HepG2 (cell line): Measurements from ENCODE around the gene PARD3. TPM values are rescaled to one million over a fixed set of nuclear protein-coding genes. Genes with fewer than 3 reads are reported as not detected.

Experiments used
- ATAC-seq: fragments of 200-7000 bp; cut with Tn5 transposase; 3 replicates; pipeline ENCODE4 v1.9.1; 2020; ENCODE audit warnings: mild to moderate bottlenecking, moderate library complexity
- BruUV-seq: library from RNA; stranded (reverse); fragments of 400-500 nt; replicated peaks from 2 replicates; lab custom pipeline; 2021; lab: Mats Ljungman, UMichigan
- CTCF ChIA-PET: fragments of 300-600 bp; formaldehyde crosslinking; extraction: SDS; loops from one replicate; lab custom pipeline; 2021; ENCODE audit warnings: low total read pairs, inconsistent platforms, low intra/inter-chr PET ratio; lab: Yijun Ruan, JAX
- POLR2A ChIA-PET: fragments of 350-600 bp; sonication (Branson Sonifier 250); formaldehyde crosslinking; loops from one replicate; lab custom pipeline; 2020; ENCODE audit warnings: antibody characterized with exemption, inconsistent platforms; lab: Yijun Ruan, JAX
- DNase-seq: peaks from one replicate; pipeline ENCODE4 v3.0.0-alpha.2; 2015; ENCODE audit warnings: low spot score
- FAIRE-seq: peaks from 3 replicates; lab custom pipeline; 2011; peaks lifted over from hg19 to GRCh38; lab: Jason Lieb, UNC
- H2AFZ ChIP-seq: one replicate; pipeline ENCODE4 v1.6.1; 2011; ENCODE audit warnings: low read length, inconsistent platforms
- H3K27ac ChIP-seq: fragments of 300-600 bp; 3 replicates; pipeline ENCODE4 v1.8.0; 2011; ENCODE audit warnings: mixed run types, mild to moderate bottlenecking, mixed read lengths, low read length, inconsistent platforms; ENCODE audit not compliant: insufficient read depth; ENCODE audit errors: extremely low read length
- H3K27me3 ChIP-seq, 2 experiments: fragments of 200-600 bp in 1 of 2; 2 replicates in 1 of 2; 3 replicates in 1 of 2; pipeline versions ENCODE4 v1.6.0 to v1.8.0; 2011; ENCODE audit warnings: low read length in 2 of 2, mild to moderate bottlenecking in 2 of 2, moderate library complexity in 2 of 2, inconsistent platforms in 1 of 2; ENCODE audit not compliant: insufficient read depth in 2 of 2, control insufficient read depth in 1 of 2
- H3K36me3 ChIP-seq, 2 experiments: fragments of 200-600 bp in 1 of 2; replicated peaks in 1 of 2; 2 replicates in 1 of 2; 3 replicates in 1 of 2; pipeline versions ENCODE4 v1.5.1 to v1.8.0; 2011; ENCODE audit warnings: low read length in 2 of 2, inconsistent platforms in 1 of 2; ENCODE audit not compliant: insufficient read depth in 2 of 2, control insufficient read depth in 1 of 2
- H3K4me1 ChIP-seq: 2 replicates; pipeline ENCODE4 v1.5.1; 2012; ENCODE audit warnings: low read length, inconsistent platforms; ENCODE audit not compliant: insufficient read depth
- H3K4me2 ChIP-seq: 2 replicates; pipeline ENCODE4 v1.6.0; 2011; ENCODE audit warnings: low read depth, low read length, inconsistent platforms
- H3K4me3 ChIP-seq, 3 experiments: fragments of 200-600 bp in 1 of 3; sonication (generic), shearing (Covaris generic) in 1 of 3; replicated peaks in 1 of 3; 2 replicates each; pipeline ENCODE4 v1.5.1; 2011 to 2016; ENCODE audit warnings: low read length in 3 of 3, inconsistent platforms in 2 of 3, low read depth in 2 of 3, mild to moderate bottlenecking in 2 of 3, control low read depth in 1 of 3, mixed read lengths in 1 of 3; ENCODE audit not compliant: insufficient read depth in 1 of 3
- H3K79me2 ChIP-seq: one replicate; pipeline ENCODE4 v1.6.1; 2011; ENCODE audit warnings: low read length, inconsistent platforms; ENCODE audit not compliant: insufficient read depth
- H3K9ac ChIP-seq: 2 replicates; pipeline ENCODE4 v1.6.0; 2011; ENCODE audit warnings: mild to moderate bottlenecking, low read depth, low read length, inconsistent platforms; ENCODE audit not compliant: insufficient read depth
- H3K9me3 ChIP-seq: 2 replicates; pipeline ENCODE4 v1.5.1; 2012; ENCODE audit warnings: mild to moderate bottlenecking, low read length
- H4K20me1 ChIP-seq: 2 replicates; pipeline ENCODE4 v1.6.0; 2011; ENCODE audit warnings: inconsistent platforms, mild to moderate bottlenecking, low read length, moderate library complexity; ENCODE audit not compliant: insufficient read depth
- HOXA7 ChIP-seq: sonication (generic); formaldehyde crosslinking; IDR thresholded peaks from 2 replicates; pipeline ENCODE4 v1.8.1; 2022; ENCODE audit warnings: mild to moderate bottlenecking, missing genetic modification reagents, moderate library complexity
- JUNB ChIP-seq: sonication (generic); formaldehyde crosslinking; IDR thresholded peaks from 2 replicates; pipeline ENCODE4 v1.8.0; 2022; ENCODE audit warnings: missing genetic modification reagents, mild to moderate bottlenecking, borderline replicate concordance
- KDM2A ChIP-seq: sonication (generic); formaldehyde crosslinking; IDR thresholded peaks from 2 replicates; pipeline ENCODE4 v1.4.0; 2020; ENCODE audit warnings: low read depth, missing genetic modification reagents, borderline replicate concordance
- MTF1 ChIP-seq: sonication (generic); formaldehyde crosslinking; IDR thresholded peaks from 2 replicates; pipeline ENCODE4 v1.5.0; 2020; ENCODE audit warnings: missing genetic modification reagents
- NFKB2 ChIP-seq: sonication (generic); formaldehyde crosslinking; IDR thresholded peaks from 2 replicates; pipeline ENCODE4 v1.4.0; 2020; ENCODE audit warnings: missing genetic modification reagents, borderline replicate concordance
- SALL2 ChIP-seq: sonication (generic); formaldehyde crosslinking; IDR thresholded peaks from 2 replicates; pipeline ENCODE4 v1.8.1; 2023; ENCODE audit warnings: mild to moderate bottlenecking, missing genetic modification reagents, inconsistent platforms
- SATB2 ChIP-seq: sonication (generic); formaldehyde crosslinking; IDR thresholded peaks from 2 replicates; pipeline ENCODE4 v1.5.0; 2020; ENCODE audit warnings: missing genetic modification reagents
- SIX1 ChIP-seq: sonication (generic); formaldehyde crosslinking; IDR thresholded peaks from 2 replicates; pipeline ENCODE4 v1.4.0; 2020; ENCODE audit warnings: missing genetic modification reagents, borderline replicate concordance
- ZNF564 ChIP-seq: sonication (generic); formaldehyde crosslinking; IDR thresholded peaks from 2 replicates; pipeline ENCODE4 v1.8.1; 2023; ENCODE audit warnings: mild to moderate bottlenecking, missing genetic modification reagents
- ZNF780A ChIP-seq: sonication (generic); formaldehyde crosslinking; IDR thresholded peaks from 2 replicates; pipeline ENCODE4 v1.8.0; 2022; ENCODE audit warnings: mild to moderate bottlenecking, missing genetic modification reagents, moderate library complexity
- WGBS: methylation state at CpG from one replicate; pipeline ENCODE4 v1.1.6; 2017; ENCODE audit warnings: low lambda C conversion rate; 5-methylcytosine and 5-hydroxymethylcytosine counted together
- in situ Hi-C: cut with HindIII; loops from 2 replicates; pipeline ENCODE4 v1.10.0; 2017; ENCODE audit warnings: low pct_unique_long_range_greater_than_20kb; ENCODE audit not compliant: extremely low pct_ligation_motif_present
- intact Hi-C: fragments of 100-400 bp; cut with micrococcal nuclease; formaldehyde crosslinking; loops from one replicate; pipeline ENCODE4 v1.10.0; 2022; ENCODE audit not compliant: unreplicated experiment
- polyA plus RNA-seq, 8 experiments: library from polyadenylated mRNA; depleted of rRNA in 3 of 8; stranded (reverse) in 7 of 8; unstranded in 1 of 8; fragments of >200 nt; fragmentation: Illumina TruSeq in 4 of 8; extraction: Trizol in 4 of 8; gene quantifications; 2 replicates each; pipeline versions ENCODE4 v1.2.1 to v1.2.3, GENCODE V29; 2011 to 2016; ENCODE audit warnings: low read depth in 4 of 8, missing spikeins in 1 of 8, mixed read lengths in 1 of 8; ENCODE audit not compliant: insufficient read depth in 1 of 8
- total RNA-seq, 5 experiments: library from RNA; depleted of rRNA; stranded (reverse); fragments of >200 nt; fragmentation: Illumina TruSeq; extraction: Trizol; gene quantifications; 2 replicates each; pipeline ENCODE4 v1.2.3, GENCODE V29; 2016; ENCODE audit warnings: low read depth in 1 of 5

Gene PARD3
- total and polyA plus RNA-seq, 2 of the 13 experiments (the other 11 are each of a cell fraction or from before 2014, with no cell fraction given): 40.9 to 60.0 TPM

DNA sequence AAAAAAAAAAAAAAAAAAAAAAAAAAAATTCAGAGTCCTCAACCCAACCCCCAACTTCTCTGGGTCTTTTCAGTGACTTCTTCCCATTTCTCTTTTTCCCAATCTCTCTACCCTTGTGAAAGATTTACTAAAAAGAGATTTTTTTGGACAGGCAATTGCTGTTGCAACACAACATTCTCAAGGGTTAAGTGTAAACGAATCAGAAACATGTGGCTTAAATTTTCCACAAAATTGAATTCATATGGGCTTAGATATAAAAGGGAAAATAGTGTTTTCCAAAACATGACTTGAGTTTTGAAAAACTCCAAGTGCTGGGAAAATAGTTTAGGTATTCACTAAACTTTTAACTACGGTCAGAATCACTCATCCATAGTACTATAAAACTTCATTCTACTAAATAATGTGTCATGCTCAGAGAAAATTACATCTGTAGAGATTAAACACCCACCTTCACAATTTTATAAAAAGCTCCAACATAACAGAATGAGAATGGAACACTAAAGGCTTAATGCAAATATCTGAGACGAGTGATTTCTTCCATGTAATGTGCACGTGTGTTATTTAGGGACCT, 643.1 kb downstream of the PARD3 start:
- POLR2A ChIA-PET: no interaction called here
- H3K9ac ChIP-seq: no peak overlapping the region
- H3K9me3 ChIP-seq: no peaks in the 10 kb centered on the region
- H3K4me1 ChIP-seq: peaks cover 34% of the 10 kb centered on the region
- no peaks in the 10 kb centered on the region for H3K36me3 ChIP-seq
- TF ChIP-seq JUNB (CRISPR knock-in tag): no peak
- TF ChIP-seq NFKB2 (CRISPR knock-in tag): no peak
- TF ChIP-seq SATB2 (CRISPR knock-in tag): no peak
- TF ChIP-seq SIX1: no peak
- no peak for TF ChIP-seq ZNF564 (CRISPR knock-in tag)
- in situ Hi-C loops (no loop called here), intact Hi-C loops (no loop called here)
- no peak overlapping the region for H3K4me3 ChIP-seq
- no peaks in the 10 kb centered on the region for H3K27me3 ChIP-seq
- WGBS: 92% methylated on average over 4 of the region's 4 CpGs
- no TSS peak for BruUV-seq
- no peaks in the 10 kb centered on the region for H4K20me1 ChIP-seq
- ATAC-seq: no peak
- H2AFZ ChIP-seq: no peak overlapping the region
- no peaks in the 10 kb centered on the region for H3K79me2 ChIP-seq
- H3K4me2 ChIP-seq: no peak overlapping the region
- no peak for FAIRE-seq
- DNase-seq: no peak
- CTCF ChIA-PET: no interaction called here
- H3K27ac ChIP-seq: no peak overlapping the region

DNA sequence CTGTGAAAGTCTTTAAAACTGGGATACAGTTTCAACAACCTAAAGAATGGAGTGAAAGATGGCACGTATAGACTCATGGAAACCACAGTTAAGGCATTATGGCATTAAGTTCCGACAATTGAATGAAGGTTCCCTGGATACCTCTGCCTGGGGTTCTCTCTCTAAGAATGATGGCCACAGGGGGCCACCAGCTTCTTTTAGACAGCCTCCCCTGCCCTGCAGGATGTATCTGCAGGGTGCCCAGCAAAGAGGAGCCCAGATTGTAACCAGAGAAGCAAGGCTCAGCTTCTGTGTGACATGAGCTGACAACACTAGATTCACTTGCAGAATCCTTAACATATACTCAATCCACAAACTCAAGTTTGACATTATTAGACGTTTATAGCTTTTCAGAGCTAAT, 645.4 kb downstream of the PARD3 start:
- Histone ChIP-seq H3K36me3 (no peaks in the 10 kb centered on the region), H3K4me3 (no peak overlapping the region), H3K27ac (no peak overlapping the region), H3K9me3 (no peaks in the 10 kb centered on the region), H3K4me1 (peaks cover 31% of the 10 kb centered on the region), H4K20me1 (no peaks in the 10 kb centered on the region), H2AFZ (no peak overlapping the region), H3K27me3 (no peaks in the 10 kb centered on the region), H3K4me2 (no peak overlapping the region), H3K9ac (no peak overlapping the region), H3K79me2 (no peaks in the 10 kb centered on the region)
- BruUV-seq: no TSS peak
- FAIRE-seq (no peak), ATAC-seq (no peak), DNase-seq (no peak)
- in situ Hi-C loops: no loop called here
- ChIA-PET CTCF (no interaction called here), POLR2A (no interaction called here)
- intact Hi-C loops: no loop called here
- TF ChIP-seq ZNF780A (no peak), SALL2 (no peak), MTF1 (no peak), HOXA7 (no peak), KDM2A (CRISPR knock-in tag) (no peak)
- 98% methylated on average over 3 of the region's 3 CpGs for WGBS
